ENCODE measurements around the gene RAD23B.

GRCh38 chr9:107342476-107343161 lies 59.5 kb downstream of the RAD23B start:
- TF ChIP-seq CREB5 (CRISPR knock-in tag; IDR thresholded peaks at IDR 0.05; ENCODE audit: low read depth): no peak
- no peak for TF ChIP-seq RARB (CRISPR knock-in tag; IDR thresholded peaks at IDR 0.05)
- no peak for TF ChIP-seq ZFP30 (CRISPR knock-in tag; IDR thresholded peaks at IDR 0.05)
- TF ChIP-seq ARNTL (CRISPR knock-in tag; IDR thresholded peaks at IDR 0.05; ENCODE audit: borderline replicate concordance, low read depth): no peak
